Measurements from ENCODE around the gene DTYMK. TPM values are rescaled to one million over a fixed set of nuclear protein-coding genes. Genes with fewer than 3 reads are reported as not detected.
"Not testable (repeated sequence)": the region's sequence is repeated elsewhere in the genome, so short reads cannot be mapped to it uniquely, and the experiment has no call there.

The DTYMK gene
- total RNA-seq, 1 donor = 14.1 TPM

- Histone ChIP-seq H4K20me1 (ENCODE audit: insufficient read depth, low read length) (no peaks in the 10 kb centered on the region), H3K4me2 (ENCODE audit: insufficient read depth, low read length) (no peak overlapping the region), H3K4me3 (ENCODE audit: insufficient read depth, low read length) (no peak overlapping the region), H3K9me3 (ENCODE audit: low read depth, low read length) (no peaks in the 10 kb centered on the region), H2AFZ (ENCODE audit: low read length) (no peak overlapping the region), H3K4me1 (ENCODE audit: insufficient read depth, low read length) (peaks cover 19% of the 10 kb centered on the region), H3K79me2 (ENCODE audit: insufficient read depth, low read length) (no peaks in the 10 kb centered on the region), H3K36me3 (ENCODE audit: insufficient read depth, low read length) (peaks cover 33% of the 10 kb centered on the region), H3K27me3 (ENCODE audit: insufficient read depth, low read length) (no peaks in the 10 kb centered on the region), H3K27ac (ENCODE audit: low read depth, low read length) (no peak overlapping the region)
- DNase-seq (ENCODE audit: insufficient read length, low spot score, missing footprints) = no peak
- no peak for TF ChIP-seq CTCF (IDR thresholded peaks at IDR 0.05; ENCODE audit: extremely low read depth, low read depth, low read length)
Observed at GRCh38 chr2:241668839-241669238, 17.8 kb downstream of the DTYMK start.

GRCh38 chr2:241668354-241668753 lies 18.3 kb downstream of the DTYMK start:
- Histone ChIP-seq H2AFZ (ENCODE audit: low read length) (no peak overlapping the region), H4K20me1 (ENCODE audit: insufficient read depth, low read length) (no peaks in the 10 kb centered on the region), H3K27me3 (ENCODE audit: insufficient read depth, low read length) (no peaks in the 10 kb centered on the region), H3K9me3 (ENCODE audit: low read depth, low read length) (no peaks in the 10 kb centered on the region), H3K4me3 (ENCODE audit: insufficient read depth, low read length) (no peak overlapping the region), H3K4me2 (ENCODE audit: insufficient read depth, low read length) (no peak overlapping the region), H3K36me3 (ENCODE audit: insufficient read depth, low read length) (peaks cover 33% of the 10 kb centered on the region), H3K79me2 (ENCODE audit: insufficient read depth, low read length) (no peaks in the 10 kb centered on the region), H3K4me1 (ENCODE audit: insufficient read depth, low read length) (peaks cover 19% of the 10 kb centered on the region), H3K27ac (ENCODE audit: low read depth, low read length) (no peak overlapping the region)
- TF ChIP-seq CTCF (IDR thresholded peaks at IDR 0.05; ENCODE audit: extremely low read depth, low read depth, low read length) = no peak
- DNase-seq (ENCODE audit: insufficient read length, low spot score, missing footprints) = no peak

- Histone ChIP-seq H3K4me2 (ENCODE audit: insufficient read depth, low read length) (no peak overlapping the region), H3K4me3 (ENCODE audit: insufficient read depth, low read length) (no peak overlapping the region), H3K27me3 (ENCODE audit: insufficient read depth, low read length) (no peaks in the 10 kb centered on the region), H2AFZ (ENCODE audit: low read length) (no peak overlapping the region), H4K20me1 (ENCODE audit: insufficient read depth, low read length) (peaks cover under 1% of the 10 kb centered on the region), H3K27ac (ENCODE audit: low read depth, low read length) (no peak overlapping the region), H3K4me1 (ENCODE audit: insufficient read depth, low read length) (peaks cover 19% of the 10 kb centered on the region), H3K9me3 (ENCODE audit: low read depth, low read length) (no peaks in the 10 kb centered on the region), H3K79me2 (ENCODE audit: insufficient read depth, low read length) (no peaks in the 10 kb centered on the region), H3K36me3 (ENCODE audit: insufficient read depth, low read length) (peaks cover 28% of the 10 kb centered on the region)
- TF ChIP-seq CTCF (IDR thresholded peaks at IDR 0.05; ENCODE audit: extremely low read depth, low read depth, low read length) = no peak
- DNase-seq (ENCODE audit: insufficient read length, low spot score, missing footprints) = no peak
Observed at GRCh38 chr2:241666627-241667400, 19.8 kb downstream of the DTYMK start.

GRCh38 chr2:241665731-241666440 lies 20.7 kb downstream of the DTYMK start:
- H3K27me3 ChIP-seq (ENCODE audit: insufficient read depth, low read length) = no peaks in the 10 kb centered on the region
- peak overlapping the region; percentile 90 for H3K4me2 ChIP-seq (ENCODE audit: insufficient read depth, low read length)
- peak; percentile 92 for DNase-seq (ENCODE audit: insufficient read length, low spot score, missing footprints)
- peak overlapping the region; percentile 99 for H3K27ac ChIP-seq (ENCODE audit: low read depth, low read length)
- H3K79me2 ChIP-seq (ENCODE audit: insufficient read depth, low read length) = no peaks in the 10 kb centered on the region
- H3K4me1 ChIP-seq (ENCODE audit: insufficient read depth, low read length) = peaks cover 19% of the 10 kb centered on the region
- no peak overlapping the region for H2AFZ ChIP-seq (ENCODE audit: low read length)
- H4K20me1 ChIP-seq (ENCODE audit: insufficient read depth, low read length) = peaks cover 6% of the 10 kb centered on the region
- TF ChIP-seq CTCF (IDR thresholded peaks at IDR 0.05; ENCODE audit: extremely low read depth, low read depth, low read length) = no peak
- H3K4me3 ChIP-seq (ENCODE audit: insufficient read depth, low read length) = peak overlapping the region; percentile 64
- no peaks in the 10 kb centered on the region for H3K9me3 ChIP-seq (ENCODE audit: low read depth, low read length)
- peaks cover 35% of the 10 kb centered on the region for H3K36me3 ChIP-seq (ENCODE audit: insufficient read depth, low read length)

GRCh38 chr2:241662731-241663130 lies 23.9 kb downstream of the DTYMK start:
- not testable (repeated sequence) for H4K20me1 ChIP-seq (ENCODE audit: insufficient read depth, low read length); H3K27me3 ChIP-seq (ENCODE audit: insufficient read depth, low read length); H3K27ac ChIP-seq (ENCODE audit: low read depth, low read length); H3K9me3 ChIP-seq (ENCODE audit: low read depth, low read length); H3K4me3 ChIP-seq (ENCODE audit: insufficient read depth, low read length); H2AFZ ChIP-seq (ENCODE audit: low read length); H3K79me2 ChIP-seq (ENCODE audit: insufficient read depth, low read length); H3K4me2 ChIP-seq (ENCODE audit: insufficient read depth, low read length); DNase-seq (ENCODE audit: insufficient read length, low spot score, missing footprints)
- Histone ChIP-seq H3K36me3 (ENCODE audit: insufficient read depth, low read length) (peaks cover 46% of the 10 kb centered on the region), H3K4me1 (ENCODE audit: insufficient read depth, low read length) (peaks cover 19% of the 10 kb centered on the region)

Measured in osteoblast (primary cell).